PC-9 (cell line): Measurements from ENCODE around the gene MPP2. TPM values are rescaled to one million over a fixed set of nuclear protein-coding genes. Genes with fewer than 3 reads are reported as not detected.

Experiments
- BruUV-seq: library from RNA; stranded (reverse); fragments of 400-500 nt; replicated peaks from 2 replicates; lab custom pipeline; 2021; lab: Mats Ljungman, UMichigan
- CTCF ChIA-PET: fragments of 300-600 bp; sonication (Branson Sonifier 250); formaldehyde crosslinking; loops from one replicate; lab custom pipeline; 2022; ENCODE audit warnings: antibody characterized with exemption; lab: Charles Lee
- POLR2A ChIA-PET: fragments of 300-600 bp; sonication (Branson Sonifier 250); formaldehyde crosslinking; loops from one replicate; lab custom pipeline; 2022; ENCODE audit warnings: antibody characterized with exemption; ENCODE audit not compliant: unreplicated experiment; lab: Charles Lee
- DNase-seq, 2 experiments: peaks; one replicate each; pipeline versions ENCODE4 v3.0.0 to v3.0.0-alpha.2; 2015 to 2022; ENCODE audit warnings: mixed read lengths in 1 of 2
- H2AFZ ChIP-seq: fragments of 200-600 bp; sonication (generic); 2 replicates; pipeline ENCODE4 v1.8.1; 2017; ENCODE audit warnings: antibody characterized with exemption
- H3F3A ChIP-seq: fragments of 200-600 bp; sonication (generic); 2 replicates; pipeline ENCODE4 v1.8.1; 2017; ENCODE audit warnings: antibody characterized with exemption, mild to moderate bottlenecking, low read depth; ENCODE audit not compliant: insufficient read depth
- H3K27ac ChIP-seq: fragments of 200-600 bp; sonication (generic); 2 replicates; pipeline ENCODE4 v1.6.1; 2016; ENCODE audit warnings: mixed run types
- H3K27me3 ChIP-seq: fragments of 200-600 bp; sonication (generic); 2 replicates; pipeline ENCODE4 v1.6.1; 2016; ENCODE audit warnings: low read depth, mixed run types; ENCODE audit not compliant: insufficient read depth
- H3K36me3 ChIP-seq: fragments of 200-600 bp; sonication (generic); 2 replicates; pipeline ENCODE4 v1.6.1; 2016; ENCODE audit warnings: low read depth, mixed run types
- H3K4me1 ChIP-seq: fragments of 200-600 bp; sonication (generic); replicated peaks from 2 replicates; pipeline ENCODE4 v1.6.1; 2016; ENCODE audit warnings: mixed run types; ENCODE audit not compliant: insufficient read depth
- H3K4me2 ChIP-seq: fragments of 200-600 bp; sonication (generic); 2 replicates; pipeline ENCODE4 v1.6.1; 2017; ENCODE audit warnings: mixed run types
- H3K4me3 ChIP-seq: fragments of 200-600 bp; sonication (generic); 2 replicates; pipeline ENCODE4 v1.6.1; 2016; ENCODE audit warnings: mixed run types
- H3K79me2 ChIP-seq: fragments of 200-600 bp; sonication (generic); 2 replicates; pipeline ENCODE4 v1.6.1; 2017; ENCODE audit warnings: low read depth, mixed run types
- H3K9me2 ChIP-seq: fragments of 200-600 bp; sonication (generic); 2 replicates; pipeline ENCODE4 v1.8.1; 2017; ENCODE audit warnings: mild to moderate bottlenecking; ENCODE audit not compliant: insufficient read depth
- H3K9me3 ChIP-seq: fragments of 200-600 bp; sonication (generic); 2 replicates; pipeline ENCODE4 v1.8.1; 2016; ENCODE audit warnings: low read depth; ENCODE audit not compliant: insufficient read depth
- H4K20me1 ChIP-seq: fragments of 200-600 bp; sonication (generic); 2 replicates; pipeline ENCODE4 v1.8.1; 2017; ENCODE audit not compliant: insufficient read depth
- CTCF ChIP-seq: fragments of 200-600 bp; sonication (generic); conservative IDR thresholded peaks from 2 replicates; pipeline ENCODE4 v1.6.1; 2017; ENCODE audit warnings: mixed run types, antibody characterized with exemption, mild to moderate bottlenecking, moderate library complexity
- EZH2 ChIP-seq: fragments of 200-600 bp; sonication (generic); IDR thresholded peaks from 2 replicates; pipeline ENCODE4 v1.8.0; 2017; ENCODE audit warnings: antibody characterized with exemption, low read depth
- intact Hi-C: fragments of 100-400 bp; cut with micrococcal nuclease; formaldehyde crosslinking; loops from one replicate; pipeline ENCODE4 v1.10.0; 2022; ENCODE audit not compliant: unreplicated experiment
- total RNA-seq: library from RNA; stranded (reverse); gene quantifications from 2 replicates; pipeline ENCODE4 v1.2.3, GENCODE V29; 2021

Gene MPP2
- total RNA-seq, 1 experiment from 2014 or later, result 5.6 TPM

GRCh38 chr17:43860077-43860725 lies 47.1 kb downstream of the MPP2 start:
- intact Hi-C loops, result no loop called here
- Histone ChIP-seq H3K4me3 (no peak overlapping the region), H3K9me2 (no peaks in the 10 kb centered on the region), H3K4me2 (no peak overlapping the region), H3K4me1 (no peaks in the 10 kb centered on the region), H3K27me3 (peaks cover 48% of the 10 kb centered on the region), H3K79me2 (no peaks in the 10 kb centered on the region), H3F3A (no peaks in the 10 kb centered on the region), H2AFZ (no peak overlapping the region), H3K27ac (no peak overlapping the region), H4K20me1 (no peaks in the 10 kb centered on the region), H3K36me3 (no peaks in the 10 kb centered on the region), H3K9me3 (no peaks in the 10 kb centered on the region)
- ChIA-PET POLR2A (no interaction called here), CTCF (interaction anchor here (0.5 kb wide), 1 partner anchor 357 kb away, joined by 3 read pairs; no protein-coding TSS in a partner anchor)
- BruUV-seq, result no TSS peak
- no peak for DNase-seq
- TF ChIP-seq EZH2 (no peak), CTCF (no peak)

GRCh38 chr17:43857957-43858600 lies 49.3 kb downstream of the MPP2 start:
- ChIA-PET CTCF (no interaction called here), POLR2A (no interaction called here)
- H3K4me1 ChIP-seq, result no peaks in the 10 kb centered on the region
- no peaks in the 10 kb centered on the region for H3K36me3 ChIP-seq
- intact Hi-C loops, result no loop called here
- H3K4me2 ChIP-seq, result no peak overlapping the region
- H3K27me3 ChIP-seq, result peaks cover 37% of the 10 kb centered on the region; the same call in 1 of the 2 replicates
- TF ChIP-seq CTCF, result no peak
- TF ChIP-seq EZH2, result no peak
- H3K4me3 ChIP-seq, result no peak overlapping the region
- H3K9me2 ChIP-seq, result no peaks in the 10 kb centered on the region
- no TSS peak for BruUV-seq
- H3K79me2 ChIP-seq, result no peaks in the 10 kb centered on the region
- no peak for DNase-seq
- no peak overlapping the region for H3K27ac ChIP-seq
- H3F3A ChIP-seq, result no peaks in the 10 kb centered on the region
- H2AFZ ChIP-seq, result no peak overlapping the region
- H3K9me3 ChIP-seq, result no peaks in the 10 kb centered on the region
- no peaks in the 10 kb centered on the region for H4K20me1 ChIP-seq

- H3K36me3 ChIP-seq, result no peaks in the 10 kb centered on the region
- TF ChIP-seq CTCF (no peak), EZH2 (no peak)
- ChIA-PET CTCF (no interaction called here), POLR2A (no interaction called here)
- no peak overlapping the region for H3K4me2 ChIP-seq
- peaks cover 47% of the 10 kb centered on the region; the same call in 1 of the 2 replicates for H3K27me3 ChIP-seq
- H3K9me2 ChIP-seq, result no peaks in the 10 kb centered on the region
- H3K4me1 ChIP-seq, result no peaks in the 10 kb centered on the region
- no peak overlapping the region for H3K4me3 ChIP-seq
- no peak overlapping the region for H2AFZ ChIP-seq
- no TSS peak for BruUV-seq
- H4K20me1 ChIP-seq, result no peaks in the 10 kb centered on the region
- no peaks in the 10 kb centered on the region for H3F3A ChIP-seq
- intact Hi-C loops, result no loop called here
- H3K9me3 ChIP-seq, result no peaks in the 10 kb centered on the region
- DNase-seq, result no peak
- H3K27ac ChIP-seq, result no peak overlapping the region
- no peaks in the 10 kb centered on the region for H3K79me2 ChIP-seq
These were observed 50.2 kb downstream of the MPP2 start for GRCh38 chr17:43857141-43857540.
